Endothelial cell (in vitro differentiated cells): Measurements from ENCODE around the gene ZNF326. TPM values are rescaled to one million over a fixed set of nuclear protein-coding genes. Genes with fewer than 3 reads are reported as not detected.

Experiments used
- DNase-seq: peaks from one replicate; pipeline ENCODE4 v3.0.0; 2021; ENCODE audit warnings: low spot score
- H3K27ac Mint-ChIP-seq: one replicate; pipeline ENCODE4 v1.8.0; 2021; ENCODE audit warnings: mixed read lengths, inconsistent platforms; ENCODE audit not compliant: unreplicated experiment
- H3K27me3 Mint-ChIP-seq: one replicate; pipeline ENCODE4 v1.8.0; 2021; ENCODE audit warnings: mild to moderate bottlenecking, moderate library complexity, mixed read lengths, inconsistent platforms; ENCODE audit not compliant: unreplicated experiment
- H3K36me3 Mint-ChIP-seq: one replicate; pipeline ENCODE4 v1.8.0; 2021; ENCODE audit warnings: mild to moderate bottlenecking, low read depth, mixed read lengths, inconsistent platforms; ENCODE audit not compliant: unreplicated experiment
- H3K4me1 Mint-ChIP-seq: one replicate; pipeline ENCODE4 v1.8.0; 2021; ENCODE audit warnings: mild to moderate bottlenecking, mixed read lengths, inconsistent platforms; ENCODE audit not compliant: unreplicated experiment
- H3K4me3 Mint-ChIP-seq: one replicate; pipeline ENCODE4 v1.8.0; 2021; ENCODE audit warnings: mild to moderate bottlenecking, mixed read lengths, inconsistent platforms; ENCODE audit not compliant: unreplicated experiment
- H3K9me3 Mint-ChIP-seq: one replicate; pipeline ENCODE4 v1.8.0; 2021; ENCODE audit warnings: mixed read lengths, inconsistent platforms; ENCODE audit not compliant: unreplicated experiment
- CTCF ChIP-seq: fragments of 200-600 bp; sonication (generic); IDR thresholded peaks from one replicate; pipeline ENCODE4 v1.5.0; 2021; ENCODE audit warnings: antibody characterized with exemption; ENCODE audit not compliant: unreplicated experiment
- total RNA-seq: library from RNA; stranded (reverse); fragmentation: NEBNext Ultra II Directional; extraction: Animal tissue kit (Norgen Biotek cat#: 25700); gene quantifications from one replicate; pipeline ENCODE4 v1.2.1, GENCODE V29; 2021; ENCODE audit not compliant: unreplicated experiment

ZNF326 gene
- total RNA-seq, 1 donor from 2014 or later: 36.5 TPM

DNA sequence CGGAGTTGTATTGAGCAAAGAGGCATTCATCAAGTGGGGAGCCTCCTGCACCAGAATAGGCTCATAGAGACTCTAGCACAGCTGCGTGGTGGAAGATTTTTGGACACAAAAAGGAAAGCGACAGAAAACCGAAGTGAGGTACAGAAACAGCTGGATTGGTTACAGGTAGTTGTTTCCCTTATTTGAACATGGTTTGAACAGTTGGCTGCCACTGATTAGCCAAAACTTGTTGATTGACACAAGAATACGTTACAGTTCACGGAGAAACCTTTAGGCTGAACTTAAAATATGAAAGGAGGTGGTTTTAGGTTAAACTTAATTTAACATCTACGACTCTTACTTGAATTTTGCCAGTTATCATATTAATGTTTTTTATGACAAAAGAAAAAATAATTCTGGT lies 89.1 kb downstream of the ZNF326 start:
- no peaks in the 10 kb centered on the region for H3K36me3 Mint-ChIP-seq
- no peak for DNase-seq
- H3K9me3 Mint-ChIP-seq: no peaks in the 10 kb centered on the region
- H3K27ac Mint-ChIP-seq: no peak overlapping the region
- no peaks in the 10 kb centered on the region for H3K4me1 Mint-ChIP-seq
- H3K4me3 Mint-ChIP-seq: no peak overlapping the region
- H3K27me3 Mint-ChIP-seq: no peaks in the 10 kb centered on the region
- TF ChIP-seq CTCF: no peak

Other genes starting within 250 kb of the ZNF326 start
- gene LRRC8D, start 174.1 kb upstream of the ZNF326 start, total RNA-seq: 33.9 TPM